Hematopoietic multipotent progenitor cell treated with erythropoietin and hydrocortisone succinate and interleukin-3 and kit ligand, for 17 days (in vitro differentiated cells): Measurements from ENCODE around the gene PHYHD1.

Source experiments
- DNase-seq: peaks from one replicate; pipeline ENCODE4 v3.0.0-alpha.2; 2015; ENCODE audit warnings: low spot score

PHYHD1 gene

GRCh38 chr9:128920381-128921058 lies at the start of gene PHYHD1:
TSS of gene PHYHD1 (plus strand) at chr9:128920982. CDS start at chr9:128922324, 1,342 bp downstream.
- peak; percentile 93 for DNase-seq

GRCh38 chr9:128877852-128878251 lies 42.9 kb upstream of the PHYHD1 start:
- peak; percentile 63 for DNase-seq

- peak; percentile 98 for DNase-seq
Measured at GRCh38 chr9:128881884-128882676, 38.7 kb upstream of the PHYHD1 start, which contains the start of the genes KYAT1 and LRRC8A. TSS of gene KYAT1 (minus strand) at chr9:128881950. CDS start at chr9:128845405, 36,545 bp downstream. TSS of gene LRRC8A (plus strand) at chr9:128882133. CDS start at chr9:128907165, 25,032 bp downstream.

GRCh38 chr9:128882677-128883603 lies 37.8 kb upstream of the PHYHD1 start:
- peak; percentile 55 for DNase-seq

GRCh38 chr9:128884164-128884563 lies 36.6 kb upstream of the PHYHD1 start:
- no peak for DNase-seq

GRCh38 chr9:128885376-128885775 lies 35.4 kb upstream of the PHYHD1 start:
- DNase-seq, result no peak

- no peak for DNase-seq
Measured at GRCh38 chr9:128885798-128886197, 35.0 kb upstream of the PHYHD1 start.

- DNase-seq, result peak; percentile 70
Measured at GRCh38 chr9:128886211-128886891, 34.4 kb upstream of the PHYHD1 start.

- DNase-seq, result no peak
Measured at GRCh38 chr9:128887049-128887448, 33.7 kb upstream of the PHYHD1 start.

- DNase-seq, result no peak
Measured at GRCh38 chr9:128887914-128888350, 32.9 kb upstream of the PHYHD1 start.

- peak; percentile 53 for DNase-seq
Measured at GRCh38 chr9:128891321-128892220, 29.2 kb upstream of the PHYHD1 start.

GRCh38 chr9:128892221-128892921 lies 28.4 kb upstream of the PHYHD1 start:
- peak; percentile 93 for DNase-seq

GRCh38 chr9:128893354-128893753 lies 27.4 kb upstream of the PHYHD1 start:
- DNase-seq, result no peak

GRCh38 chr9:128894764-128895163 lies 26.0 kb upstream of the PHYHD1 start:
- no peak for DNase-seq

GRCh38 chr9:128895556-128895955 lies 25.2 kb upstream of the PHYHD1 start:
- DNase-seq, result no peak

GRCh38 chr9:128898382-128898781 lies 22.4 kb upstream of the PHYHD1 start:
- no peak for DNase-seq

- no peak for DNase-seq
Measured at GRCh38 chr9:128898845-128899565, 21.8 kb upstream of the PHYHD1 start.

GRCh38 chr9:128899566-128900322 lies 21.0 kb upstream of the PHYHD1 start:
- peak; percentile 46 for DNase-seq
